ENCODE measurements around the gene POU3F1. TPM values are rescaled to one million over a fixed set of nuclear protein-coding genes. Genes with fewer than 3 reads are reported as not detected.

The POU3F1 gene
- total RNA-seq, 1 donor from 2014 or later: 1.4 TPM

GRCh38 chr1:38020396-38020795 is 26.2 kb downstream of the POU3F1 start:
- H3K4me1 Mint-ChIP-seq: peaks cover 7% of the 10 kb centered on the region
- intact Hi-C loops (cut with micrococcal nuclease): loop anchor here (10.0 kb wide), 1 partner anchor 514 kb away; no protein-coding TSS in a partner anchor
- peaks cover 69% of the 10 kb centered on the region for H3K36me3 Mint-ChIP-seq (ENCODE audit: low read depth)
- no peak for DNase-seq
- no peaks in the 10 kb centered on the region for H3K9me3 Mint-ChIP-seq
- H3K27me3 Mint-ChIP-seq: no peaks in the 10 kb centered on the region
- H3K4me3 Mint-ChIP-seq: no peak overlapping the region
- H3K27ac Mint-ChIP-seq: no peak overlapping the region

DNA sequence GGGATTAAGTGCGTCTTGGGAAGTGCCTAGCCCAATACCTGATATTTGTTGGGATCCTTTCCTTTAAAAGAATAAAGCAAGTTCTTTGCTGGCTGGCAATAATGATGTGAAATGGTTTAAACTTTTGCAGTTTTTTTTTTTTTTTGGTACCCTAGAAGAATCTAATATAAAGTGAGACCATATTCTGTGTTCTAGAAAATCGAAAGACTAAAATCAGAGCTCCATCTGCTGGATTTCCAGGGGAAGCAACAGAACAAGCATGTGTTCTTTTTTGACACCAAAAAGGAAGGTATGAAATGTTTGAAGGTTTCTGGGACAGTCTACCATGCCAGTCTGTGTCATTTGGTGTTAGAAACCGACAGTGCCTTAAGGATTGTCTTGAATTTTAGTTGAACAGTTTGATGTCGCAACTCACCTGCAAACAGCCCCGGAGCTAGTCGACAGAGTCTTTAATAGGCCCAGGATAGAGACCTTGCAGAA is 27.7 kb downstream of the POU3F1 start:
- no peak for DNase-seq
- H3K4me1 Mint-ChIP-seq: peaks cover 13% of the 10 kb centered on the region
- peaks cover 62% of the 10 kb centered on the region for H3K36me3 Mint-ChIP-seq (ENCODE audit: low read depth)
- H3K4me3 Mint-ChIP-seq: no peak overlapping the region
- no peak overlapping the region for H3K27ac Mint-ChIP-seq
- no peaks in the 10 kb centered on the region for H3K27me3 Mint-ChIP-seq
- intact Hi-C loops (cut with micrococcal nuclease): loop anchor here (1.0 kb wide), 1 partner anchor 29 kb away; the partner anchor contains the start of gene SF3A3
- no peaks in the 10 kb centered on the region for H3K9me3 Mint-ChIP-seq

GRCh38 chr1:38015978-38016725 is 30.4 kb downstream of the POU3F1 start:
- DNase-seq: no peak
- H3K27me3 Mint-ChIP-seq: no peaks in the 10 kb centered on the region
- peaks cover 54% of the 10 kb centered on the region for H3K36me3 Mint-ChIP-seq (ENCODE audit: low read depth)
- intact Hi-C loops (cut with micrococcal nuclease): no loop called here
- no peaks in the 10 kb centered on the region for H3K9me3 Mint-ChIP-seq
- no peak overlapping the region for H3K4me3 Mint-ChIP-seq
- peak overlapping the region; percentile 60 for H3K27ac Mint-ChIP-seq
- peaks cover 26% of the 10 kb centered on the region for H3K4me1 Mint-ChIP-seq

DNA sequence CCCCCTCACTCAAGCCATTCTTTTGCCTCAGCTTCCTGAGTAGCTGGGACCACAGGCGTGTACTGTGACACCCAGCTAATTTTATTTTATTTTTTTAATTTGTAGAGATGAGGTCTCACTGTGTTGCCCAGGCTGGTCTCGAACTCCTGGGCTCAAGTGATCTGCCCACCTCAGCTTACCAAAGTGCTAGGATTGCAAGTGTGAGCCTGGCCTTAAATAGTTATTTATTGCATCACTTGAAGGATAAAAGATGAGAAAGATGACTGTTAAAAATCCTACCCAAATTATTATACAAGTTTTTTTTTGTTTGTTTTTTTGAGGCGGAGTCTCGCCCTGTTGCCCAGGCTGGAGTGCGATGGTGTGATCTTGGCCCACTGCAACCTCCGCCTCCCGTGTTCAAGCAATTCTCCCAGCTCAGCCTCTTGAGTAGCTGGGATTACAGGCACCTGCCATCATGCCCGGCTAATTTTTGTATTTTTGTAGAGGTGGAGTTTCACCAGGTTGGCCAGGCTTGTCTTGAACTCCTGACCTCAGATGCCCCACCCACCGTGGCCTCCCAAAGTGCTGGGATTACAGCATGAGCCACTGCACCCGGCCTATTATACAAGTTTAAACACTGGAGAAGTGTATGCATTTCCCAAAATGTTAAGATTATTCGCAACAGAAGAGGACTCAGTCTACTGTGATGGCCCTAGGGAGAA is 31.7 kb downstream of the POU3F1 start:
- Mint-ChIP-seq H3K9me3 (no peaks in the 10 kb centered on the region), H3K27me3 (no peaks in the 10 kb centered on the region), H3K4me3 (no peak overlapping the region), H3K27ac (no peak overlapping the region), H3K36me3 (ENCODE audit: low read depth) (peaks cover 45% of the 10 kb centered on the region), H3K4me1 (peaks cover 34% of the 10 kb centered on the region)
- DNase-seq: no peak
- intact Hi-C loops (cut with micrococcal nuclease): loop anchor here (5.0 kb wide), 1 partner anchor 538 kb away; no protein-coding TSS in a partner anchor

DNA sequence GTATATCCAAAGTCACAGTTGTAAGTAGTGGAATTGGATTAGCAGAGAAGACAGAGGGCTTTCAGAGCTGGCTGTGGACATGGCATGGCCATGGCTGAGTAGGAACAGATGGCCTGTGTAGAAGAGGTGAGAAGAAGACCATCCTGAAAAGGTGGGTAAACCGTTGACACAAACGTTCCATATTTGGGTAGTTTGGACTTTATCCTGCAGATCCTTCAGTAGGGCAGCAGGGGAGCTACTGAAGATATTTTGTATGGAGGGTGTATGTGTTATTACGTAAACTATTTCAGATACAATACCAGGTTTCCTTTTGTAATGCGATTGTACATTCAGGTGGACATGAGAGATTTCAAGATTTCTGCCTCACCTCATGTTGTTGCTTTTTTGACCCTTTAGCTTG is 32.4 kb downstream of the POU3F1 start:
- Mint-ChIP-seq H3K4me1 (peaks cover 40% of the 10 kb centered on the region), H3K36me3 (ENCODE audit: low read depth) (peaks cover 42% of the 10 kb centered on the region), H3K9me3 (no peaks in the 10 kb centered on the region), H3K27me3 (no peaks in the 10 kb centered on the region), H3K27ac (peak overlapping the region; percentile 2), H3K4me3 (peak overlapping the region; percentile 92)
- no peak for DNase-seq
- intact Hi-C loops (cut with micrococcal nuclease): loop anchor here (5.0 kb wide), 1 partner anchor 537 kb away; no protein-coding TSS in a partner anchor

GRCh38 chr1:38013227-38013622 is 33.4 kb downstream of the POU3F1 start:
- Mint-ChIP-seq H3K4me3 (peak overlapping the region; percentile 92), H3K9me3 (no peaks in the 10 kb centered on the region), H3K4me1 (peaks cover 46% of the 10 kb centered on the region), H3K27me3 (no peaks in the 10 kb centered on the region), H3K36me3 (ENCODE audit: low read depth) (peaks cover 32% of the 10 kb centered on the region), H3K27ac (peak overlapping the region; percentile 95)
- no peak for DNase-seq
- intact Hi-C loops (cut with micrococcal nuclease): loop anchor here (2.0 to 5.0 kb wide), 2 partner anchors 320 to 536 kb away; partner anchors contain the start of gene CDCA8

- Mint-ChIP-seq H3K4me3 (peak within 1 kb of the TSS; percentile 92), H3K9me3 (no peaks in the 10 kb centered on the region), H3K27ac (peak within 1 kb of the TSS; percentile 95), H3K4me1 (peaks cover 46% of the 10 kb centered on the region), H3K27me3 (no peaks in the 10 kb centered on the region), H3K36me3 (ENCODE audit: low read depth) (peaks cover 29% of the 10 kb centered on the region)
- DNase-seq: peak; percentile 97
- intact Hi-C loops (cut with micrococcal nuclease): loop anchor here (1.0 to 5.0 kb wide), 5 partner anchors 16 to 535 kb away; partner anchors contain the start of genes CDCA8, POU3F1 and SF3A3
These were observed 34.0 kb downstream of the POU3F1 start, which contains the start of gene UTP11 for GRCh38 chr1:38012363-38013226. Gene UTP11, plus strand, starts transcription at chr1:38012734. Its CDS starts 69 bp downstream, at chr1:38012803.

DNA sequence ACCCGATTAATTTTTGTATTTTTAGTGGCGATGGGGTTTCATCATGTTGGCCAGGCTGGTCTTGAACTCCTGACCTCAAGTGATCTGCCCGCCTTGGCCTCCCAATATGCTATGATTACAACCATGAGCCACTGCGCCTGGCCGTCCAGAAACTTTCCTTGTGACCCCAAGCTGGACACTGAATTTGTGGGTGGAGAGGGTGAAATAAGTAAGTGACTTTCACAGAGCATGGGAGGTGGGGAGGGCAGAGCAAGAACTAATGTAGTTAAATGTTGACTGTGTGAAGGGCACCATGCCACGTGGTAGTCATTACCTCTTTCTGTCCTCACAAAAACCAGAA is 36.8 kb downstream of the POU3F1 start:
- Mint-ChIP-seq H3K27ac (peak overlapping the region; percentile 98), H3K27me3 (no peaks in the 10 kb centered on the region), H3K4me3 (peak overlapping the region; percentile 68), H3K4me1 (peaks cover 41% of the 10 kb centered on the region), H3K36me3 (ENCODE audit: low read depth) (peaks cover 14% of the 10 kb centered on the region), H3K9me3 (no peaks in the 10 kb centered on the region)
- intact Hi-C loops (cut with micrococcal nuclease): loop anchor here (5.0 kb wide), 1 partner anchor 533 kb away; no protein-coding TSS in a partner anchor
- DNase-seq: no peak

- peaks cover 44% of the 10 kb centered on the region for H3K4me1 Mint-ChIP-seq
- H3K4me3 Mint-ChIP-seq: peak overlapping the region; percentile 68
These were observed 37.3 kb downstream of the POU3F1 start for GRCh38 chr1:38009088-38009840.

DNA sequence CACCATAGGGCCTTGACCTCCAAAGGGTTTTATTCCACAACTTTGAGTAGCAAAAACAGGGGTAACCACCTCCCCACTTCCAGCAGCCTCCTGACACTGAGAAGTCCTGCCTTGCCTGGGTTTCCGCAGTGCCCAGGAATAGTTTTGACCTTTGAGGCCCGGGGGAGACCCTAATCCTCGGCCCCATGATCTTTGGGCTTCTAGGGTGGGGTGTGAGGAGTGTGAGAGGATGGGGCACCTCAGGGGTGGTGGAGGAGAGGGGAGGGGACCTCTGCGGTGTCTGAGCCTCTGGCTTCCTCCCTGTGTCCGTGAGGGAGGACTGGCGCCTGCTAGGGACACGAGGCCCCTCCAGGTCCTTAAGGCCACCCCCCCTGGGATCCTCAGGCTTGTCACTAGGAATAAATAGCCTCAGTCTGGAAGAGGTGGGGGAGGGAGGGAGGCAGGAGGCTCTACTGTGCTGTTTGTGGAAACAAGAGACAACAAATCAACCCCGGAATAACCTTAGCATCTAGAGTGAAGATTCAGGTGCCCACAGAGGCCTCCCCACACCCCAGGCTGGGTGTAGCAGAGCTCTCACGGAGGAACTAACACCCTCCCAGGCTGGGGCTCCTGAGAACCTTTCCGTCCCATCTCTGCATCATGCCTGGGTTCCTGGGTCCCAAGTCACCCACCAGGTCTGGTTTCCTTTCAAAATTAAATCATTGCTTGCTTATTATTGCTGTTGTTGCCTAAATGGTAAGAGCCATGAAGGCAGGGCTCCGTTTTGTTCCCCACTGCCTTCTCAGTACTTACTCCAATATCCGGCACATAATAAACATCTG is 40.4 kb downstream of the POU3F1 start:
- intact Hi-C loops (cut with micrococcal nuclease): no loop called here
- Mint-ChIP-seq H3K4me1 (peaks cover 45% of the 10 kb centered on the region), H3K27ac (peak overlapping the region; percentile 70), H3K36me3 (ENCODE audit: low read depth) (peaks cover 18% of the 10 kb centered on the region), H3K4me3 (peak overlapping the region; percentile 74), H3K27me3 (no peaks in the 10 kb centered on the region), H3K9me3 (no peaks in the 10 kb centered on the region)
- no peak for DNase-seq

More at GRCh38 chr1:38009088-38009840, 37.3 kb downstream of the POU3F1 start:
- Mint-ChIP-seq H3K36me3 (ENCODE audit: low read depth) (peaks cover 18% of the 10 kb centered on the region), H3K9me3 (no peaks in the 10 kb centered on the region), H3K27ac (peak overlapping the region; percentile 98), H3K27me3 (no peaks in the 10 kb centered on the region)
- peak; percentile 87 for DNase-seq
- intact Hi-C loops (cut with micrococcal nuclease): no loop called here

- intact Hi-C loops (cut with micrococcal nuclease): no loop called here
These were observed 41.2 kb downstream of the POU3F1 start, which contains the start of gene FHL3 for GRCh38 chr1:38005195-38006007. Gene FHL3, minus strand, starts transcription at chr1:38005514. Its CDS starts 6,102 bp downstream, at chr1:37999412.

More at GRCh38 chr1:38005195-38006007, 41.2 kb downstream of the POU3F1 start, which contains the start of gene FHL3:
- DNase-seq: peak; percentile 83
- peaks cover 21% of the 10 kb centered on the region for H3K36me3 Mint-ChIP-seq (ENCODE audit: low read depth)
- H3K27me3 Mint-ChIP-seq: no peaks in the 10 kb centered on the region
- H3K9me3 Mint-ChIP-seq: no peaks in the 10 kb centered on the region
- peak within 1 kb of the TSS; percentile 93 for H3K27ac Mint-ChIP-seq
- peaks cover 47% of the 10 kb centered on the region for H3K4me1 Mint-ChIP-seq
- peak within 1 kb of the TSS; percentile 99 for H3K4me3 Mint-ChIP-seq
